Stomach (tissue), 9 donors: ENCODE data around the gene TAS2R8. TPM values are rescaled to one million over a fixed set of nuclear protein-coding genes. Genes with fewer than 3 reads are reported as not detected.

ENCODE experiments used
- DNase-seq, 2 donors: peaks; one replicate each; pipeline versions ENCODE4 v3.0.0 to v3.0.0-alpha.2; 2013 to 2019
- H3K27ac ChIP-seq, 5 donors: fragments of 200-600 bp in 4 of 5; sonication (generic) in 4 of 5; one replicate each; pipeline ENCODE4 v1.5.1; 2013 to 2019; ENCODE audit warnings: mild to moderate bottlenecking in 1 of 5, moderate library complexity in 1 of 5
- H3K27me3 ChIP-seq, 3 donors: fragments of 200-600 bp; sonication (generic); one replicate each; pipeline ENCODE4 v1.5.1; 2017 to 2019; ENCODE audit warnings: mixed run types in 1 of 3
- H3K36me3 ChIP-seq, 4 donors: fragments of 200-600 bp; sonication (generic); 1 replicate in 3 of 4; 2 replicates in 1 of 4; pipeline ENCODE4 v1.5.1; 2016 to 2019
- H3K4me1 ChIP-seq, 4 donors: fragments of 200-600 bp; sonication (generic); one replicate each; pipeline ENCODE4 v1.5.1; 2016 to 2019
- H3K4me3 ChIP-seq, 4 donors: fragments of 200-600 bp; sonication (generic) in 3 of 4; one replicate each; pipeline ENCODE4 v1.5.1; 2016 to 2019; ENCODE audit warnings: mild to moderate bottlenecking in 1 of 4
- H3K9me3 ChIP-seq, 4 donors: fragments of 200-600 bp; sonication (generic); one replicate each; pipeline ENCODE4 v1.5.1; 2016 to 2019
- CTCF ChIP-seq, 7 experiments: fragments of 450-650 bp in 4 of 7; fragments of 200-600 bp in 3 of 7; sonication (generic) in 3 of 7; IDR thresholded peaks; one replicate each; pipeline ENCODE4 v1.5.1; 2016 to 2019; ENCODE audit warnings: antibody characterized with exemption in 7 of 7, control low read depth in 2 of 7, mild to moderate bottlenecking in 1 of 7
- EP300 ChIP-seq: sonication (generic); formaldehyde crosslinking; IDR thresholded peaks from one replicate; pipeline ENCODE4 v1.6.1; 2017; ENCODE audit warnings: antibody characterized with exemption
- POLR2A ChIP-seq, 4 donors: fragments of 450-650 bp; IDR thresholded peaks; one replicate each; pipeline ENCODE4 v1.6.1; 2016; ENCODE audit warnings: antibody characterized with exemption in 4 of 4, control low read depth in 2 of 4, mild to moderate bottlenecking in 1 of 4, moderate library complexity in 1 of 4
- POLR2AphosphoS5 ChIP-seq, 3 donors: sonication (generic); formaldehyde crosslinking; IDR thresholded peaks; one replicate each; pipeline ENCODE4 v1.6.1; 2016; ENCODE audit warnings: antibody characterized with exemption in 3 of 3
- WGBS, 5 donors: extraction: QIAGEN DNeasy Blood & Tissue Kit in 3 of 5; methylation state at CpG; one replicate each; pipeline versions ENCODE4 v1.1.5 to v1.1.7; 2013 to 2018; 5-methylcytosine and 5-hydroxymethylcytosine counted together
- intact Hi-C: fragments of 100-400 bp; cut with DNase I; formaldehyde crosslinking; loops from one replicate; pipeline ENCODE4 v1.15.1; 2023; ENCODE audit warnings: low total_unique reads
- polyA plus RNA-seq, 3 donors: library from polyadenylated mRNA; stranded (reverse); fragments of 200-250 nt; gene quantifications; one replicate each; pipeline ENCODE4 v1.2.3, GENCODE V29; 2013
- total RNA-seq, 5 donors: library from RNA; depleted of rRNA; stranded (reverse); fragments of >200 nt; gene quantifications; one replicate each; pipeline versions ENCODE4 v1.1.0 to v1.2.3, GENCODE V29; 2014 to 2016
- donor health status: healthy with polysubstance abuse.
- donor health status: Bipolar disorder and iron deficiency.
- donor health status: healthy.

TAS2R8 gene
- total and polyA plus RNA-seq, 8 donors, result not detected

- Histone ChIP-seq H3K4me1 (no peaks in the 10 kb centered on the region), H3K36me3 (no peaks in the 10 kb centered on the region), H3K9me3 (no peaks in the 10 kb centered on the region), H3K27ac (no peak overlapping the region), H3K4me3 (no peak overlapping the region), H3K27me3 (no peaks in the 10 kb centered on the region)
- 91 to 97% (median 96%) methylated on average over 1 of the region's 1 CpG for WGBS, 5 donors
- intact Hi-C loops, result no loop called here
- TF ChIP-seq POLR2A (IDR thresholded peaks at IDR 0.05), result no peak
- DNase-seq, result no peak
Observed at GRCh38 chr12:10829994-10830393, 22.9 kb upstream of the TAS2R8 start.

GRCh38 chr12:10826258-10826657, 19.2 kb upstream of the TAS2R8 start, which contains the start of gene TAS2R10:
Gene TAS2R10 (minus strand): TSS chr12:10826358. CDS start chr12:10826269, 89 bp downstream.
- no peak within 1 kb of the TSS for H3K27ac ChIP-seq
- TF ChIP-seq CTCF (IDR thresholded peaks at IDR 0.05), result no peak
- no peak for TF ChIP-seq POLR2AphosphoS5 (IDR thresholded peaks at IDR 0.05)
- TF ChIP-seq POLR2A (IDR thresholded peaks at IDR 0.05), result no peak
- TF ChIP-seq EP300, result no peak
- WGBS, 5 donors, result 87 to 93% (median 92%) methylated on average over 3 of the region's 3 CpGs
- no peaks in the 10 kb centered on the region for H3K27me3 ChIP-seq
- H3K4me1 ChIP-seq, result no peaks in the 10 kb centered on the region
- no peaks in the 10 kb centered on the region for H3K36me3 ChIP-seq
- no peak for DNase-seq
- intact Hi-C loops, result no loop called here
- no peak within 1 kb of the TSS for H3K4me3 ChIP-seq
- no peaks in the 10 kb centered on the region for H3K9me3 ChIP-seq

- intact Hi-C loops, result no loop called here
- 84 to 90% (median 89%) methylated on average over 3 of the region's 3 CpGs for WGBS, 5 donors
- Histone ChIP-seq H3K27ac (no peak overlapping the region), H3K27me3 (no peaks in the 10 kb centered on the region), H3K36me3 (no peaks in the 10 kb centered on the region), H3K4me3 (no peak overlapping the region), H3K9me3 (no peaks in the 10 kb centered on the region), H3K4me1 (no peaks in the 10 kb centered on the region)
- no peak for DNase-seq
- TF ChIP-seq POLR2A (IDR thresholded peaks at IDR 0.05) (no peak), POLR2AphosphoS5 (IDR thresholded peaks at IDR 0.05) (no peak), EP300 (no peak), CTCF (IDR thresholded peaks at IDR 0.05) (no peak)
Observed at GRCh38 chr12:10824957-10825356, 17.9 kb upstream of the TAS2R8 start.

- TF ChIP-seq POLR2AphosphoS5 (IDR thresholded peaks at IDR 0.05), result no peak
- TF ChIP-seq EP300, result no peak
- TF ChIP-seq POLR2A (IDR thresholded peaks at IDR 0.05), result no peak
- no peak for TF ChIP-seq CTCF (IDR thresholded peaks at IDR 0.05)
- H3K9me3 ChIP-seq, result peaks cover 0 to 11% (median 0%) of the 10 kb centered on the region in 4 donors
- no peaks in the 10 kb centered on the region for H3K36me3 ChIP-seq
- 72 to 82% (median 79%) methylated on average over 3 of the region's 3 CpGs for WGBS, 5 donors
- no peak for DNase-seq
- H3K27ac ChIP-seq, result no peak overlapping the region
- intact Hi-C loops, result no loop called here
- no peaks in the 10 kb centered on the region for H3K4me1 ChIP-seq
- H3K27me3 ChIP-seq, result no peaks in the 10 kb centered on the region
- H3K4me3 ChIP-seq, result no peak overlapping the region
Observed at GRCh38 chr12:10811883-10812536, 4.9 kb upstream of the TAS2R8 start.

GRCh38 chr12:10810068-10810467, 3.0 kb upstream of the TAS2R8 start, which contains the start of gene TAS2R9:
Gene TAS2R9 (minus strand): TSS chr12:10810168. CDS start chr12:10810075, 93 bp downstream.
- no peaks in the 10 kb centered on the region for H3K4me1 ChIP-seq
- TF ChIP-seq POLR2A (IDR thresholded peaks at IDR 0.05), result no peak
- no peak for TF ChIP-seq POLR2AphosphoS5 (IDR thresholded peaks at IDR 0.05)
- no peak for TF ChIP-seq CTCF (IDR thresholded peaks at IDR 0.05)
- TF ChIP-seq EP300, result no peak
- H3K9me3 ChIP-seq, result no peaks in the 10 kb centered on the region
- H3K27ac ChIP-seq, result no peak within 1 kb of the TSS
- intact Hi-C loops, result no loop called here
- H3K27me3 ChIP-seq, result no peaks in the 10 kb centered on the region
- no peak for DNase-seq
- H3K4me3 ChIP-seq, result no peak within 1 kb of the TSS
- H3K36me3 ChIP-seq, result no peaks in the 10 kb centered on the region
